K562 (cell line): Measurements from ENCODE around the gene ZNF544. TPM values are rescaled to one million over a fixed set of nuclear protein-coding genes. Genes with fewer than 3 reads are reported as not detected.

Source experiments
- CAMTA2 ChIP-seq: fragments of 250-450 bp; sonication (Bioruptor Pico); conservative IDR thresholded peaks from 2 replicates; pipeline ENCODE4 v1.5.1; 2022
- COPS2 ChIP-seq: fragments of 450-650 bp; conservative IDR thresholded peaks from 2 replicates; pipeline ENCODE4 v1.6.1; 2016; ENCODE audit warnings: mild to moderate bottlenecking, moderate library complexity
- ELF4 ChIP-seq: fragments of 450-650 bp; formaldehyde crosslinking; IDR thresholded peaks from 2 replicates; pipeline ENCODE4 v1.4.0; 2022; ENCODE audit warnings: missing genetic modification characterization
- ETV6 ChIP-seq, 3 experiments: fragments of 150-350 bp in 1 of 3; sonication (generic) in 1 of 3; formaldehyde crosslinking in 1 of 3; IDR thresholded peaks; 2 replicates each; pipeline versions ENCODE4 v1.6.1 to v1.8.0; 2014 to 2022; ENCODE audit warnings: borderline replicate concordance in 2 of 3, low read depth in 2 of 3, antibody characterized with exemption in 1 of 3, low read length in 1 of 3, mild to moderate bottlenecking in 1 of 3, missing genetic modification reagents in 1 of 3
- GATAD2A ChIP-seq: fragments of 450-650 bp; IDR thresholded peaks from 2 replicates; pipeline ENCODE4 v1.6.1; 2017
- GTF2F1 ChIP-seq: IDR thresholded peaks from 2 replicates; pipeline ENCODE4 v1.6.1; 2011; ENCODE audit warnings: low read depth, low read length, improper control_type of control experiment
- HMGN3 ChIP-seq: IDR thresholded peaks from 2 replicates; pipeline ENCODE4 v1.6.1; 2011; ENCODE audit warnings: borderline replicate concordance, low read depth, mild to moderate bottlenecking, mixed read lengths, low read length; ENCODE audit not compliant: insufficient read length; ENCODE audit errors: extremely low read depth
- MBD2 ChIP-seq: sonication (generic); IDR thresholded peaks from 2 replicates; pipeline ENCODE4 v1.6.1; 2016; ENCODE audit warnings: low read depth, borderline replicate concordance
- MYNN ChIP-seq, 2 experiments: sonication (generic); formaldehyde crosslinking in 1 of 2; IDR thresholded peaks; 2 replicates each; pipeline versions ENCODE4 v1.5.0 to v1.6.1; 2016 to 2020; ENCODE audit warnings: antibody characterized with exemption in 1 of 2, missing genetic modification reagents in 1 of 2
- PHF8 ChIP-seq: fragments of 200-600 bp; sonication (generic); IDR thresholded peaks from 2 replicates; pipeline ENCODE4 v1.6.1; 2012; ENCODE audit warnings: mixed run types, mild to moderate bottlenecking, inconsistent platforms, low read length, moderate library complexity, borderline replicate concordance
- STAT5A ChIP-seq: IDR thresholded peaks from 2 replicates; pipeline ENCODE4 v1.6.1; 2012; ENCODE audit warnings: low read length, inconsistent platforms, borderline replicate concordance
- TEAD1 ChIP-seq, 2 experiments: fragments of 450-650 bp in 1 of 2; sonication (generic) in 1 of 2; formaldehyde crosslinking; IDR thresholded peaks; 2 replicates each; pipeline versions ENCODE4 v1.4.0 to v1.8.0; 2020 to 2022; ENCODE audit warnings: mild to moderate bottlenecking in 2 of 2, missing genetic modification reagents in 1 of 2
- TGIF2 ChIP-seq: sonication (generic); formaldehyde crosslinking; IDR thresholded peaks from 2 replicates; pipeline ENCODE4 v1.8.1; 2022; ENCODE audit warnings: mild to moderate bottlenecking, missing genetic modification reagents, moderate library complexity
- TRIM24 ChIP-seq, 2 experiments: fragments of 450-650 bp; IDR thresholded peaks; 2 replicates each; pipeline ENCODE4 v1.6.1; 2016
- ZFP36 ChIP-seq: fragments of 150-350 bp; IDR thresholded peaks from 2 replicates; pipeline ENCODE4 v1.6.1; 2018; ENCODE audit warnings: low read length, low read depth; ENCODE audit not compliant: partially characterized antibody
- ZNF134 ChIP-seq: fragments of 250-450 bp; sonication (Bioruptor Pico); conservative IDR thresholded peaks from 2 replicates; pipeline ENCODE4 v1.4.0; 2020
- ZNF239 ChIP-seq: fragments of 250-450 bp; sonication (Bioruptor Pico); IDR thresholded peaks from 2 replicates; pipeline ENCODE4 v1.4.0; 2020; ENCODE audit warnings: mild to moderate bottlenecking
- ZNF282 ChIP-seq: sonication (generic); formaldehyde crosslinking; IDR thresholded peaks from 2 replicates; pipeline ENCODE4 v1.8.1; 2023; ENCODE audit warnings: missing genetic modification reagents
- ZNF347 ChIP-seq: fragments of 450-650 bp; formaldehyde crosslinking; IDR thresholded peaks from 2 replicates; pipeline ENCODE4 v1.4.0; 2020; ENCODE audit warnings: low read depth, mild to moderate bottlenecking, moderate library complexity
- ZZZ3 ChIP-seq: fragments of 450-650 bp; IDR thresholded peaks from 2 replicates; pipeline ENCODE4 v1.6.1; 2016; ENCODE audit warnings: antibody characterized with exemption, mild to moderate bottlenecking, moderate library complexity
- polyA plus RNA-seq, 8 experiments: library from polyadenylated mRNA; depleted of rRNA in 4 of 8; stranded (reverse) in 5 of 8; unstranded in 3 of 8; fragments of >200 nt; fragmentation: Nextera tagmentation in 2 of 8; fragmentation: Illumina TruSeq in 1 of 8; extraction: Ambion mirVana in 2 of 8; extraction: Trizol in 1 of 8; gene quantifications; 2 replicates each; pipeline versions ENCODE4 v1.2.1 to v1.2.3, GENCODE V29; 2011 to 2014; ENCODE audit warnings: inconsistent platforms in 1 of 8, missing spikeins in 1 of 8
- total RNA-seq, 7 experiments: library from RNA; depleted of rRNA in 6 of 7; stranded (reverse); fragments of >200 nt in 6 of 7; fragmentation: Illumina TruSeq in 2 of 7; extraction: Trizol in 2 of 7; gene quantifications; 2 replicates each; pipeline versions ENCODE4 v1.2.1 to v1.2.3, GENCODE V29; 2011 to 2021; ENCODE audit warnings: low replicate concordance in 1 of 7
- TF ChIP-seq, protein P1 (sequence below): sonication (generic); formaldehyde crosslinking; IDR thresholded peaks from 2 replicates; pipeline ENCODE4 v1.8.0; 2022; ENCODE audit warnings: mild to moderate bottlenecking, missing genetic modification reagents
- TF ChIP-seq, protein P2 (sequence below): fragments of 250-450 bp; sonication (Bioruptor Pico); IDR thresholded peaks from 2 replicates; pipeline ENCODE4 v1.8.0; 2021; ENCODE audit warnings: moderate library complexity, mild to moderate bottlenecking, inconsistent platforms
- TF ChIP-seq, protein P3 (sequence below): sonication (generic); formaldehyde crosslinking; IDR thresholded peaks from 2 replicates; pipeline ENCODE4 v1.8.0; 2022; ENCODE audit warnings: missing genetic modification reagents, mild to moderate bottlenecking, borderline replicate concordance
- TF ChIP-seq, protein P4 (sequence below): fragments of 450-650 bp; IDR thresholded peaks from 2 replicates; pipeline ENCODE4 v1.6.1; 2017; ENCODE audit warnings: antibody characterized with exemption

The ZNF544 gene
- total and polyA plus RNA-seq, 9 of the 15 experiments (the other 6 are each of a cell fraction or from before 2014, with no cell fraction given) = 23.6 to 59.0 (median 41.4) TPM

DNA sequence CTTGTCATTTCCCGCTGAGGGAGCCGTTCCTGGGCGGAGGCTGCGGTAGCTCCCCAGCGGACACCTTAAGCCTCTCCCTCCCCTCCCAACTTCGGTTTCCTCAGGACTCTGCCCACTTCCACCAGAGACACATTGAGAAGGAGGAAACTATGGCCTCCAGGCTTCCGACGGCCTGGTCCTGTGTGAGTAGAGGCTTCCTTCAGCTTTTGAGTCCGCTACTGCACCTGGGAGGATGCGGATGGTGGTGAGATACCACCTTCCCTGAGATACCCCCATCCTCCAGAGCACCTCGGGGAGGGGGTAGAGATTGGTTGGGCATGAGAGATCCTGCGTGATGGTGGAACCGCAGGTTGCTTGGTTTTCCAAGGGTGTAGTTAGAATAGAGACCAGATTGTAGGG, 44.9 kb upstream of the ZNF544 start (continued):
- no peak for TF ChIP-seq ZZZ3
- TF ChIP-seq, protein P1, sequence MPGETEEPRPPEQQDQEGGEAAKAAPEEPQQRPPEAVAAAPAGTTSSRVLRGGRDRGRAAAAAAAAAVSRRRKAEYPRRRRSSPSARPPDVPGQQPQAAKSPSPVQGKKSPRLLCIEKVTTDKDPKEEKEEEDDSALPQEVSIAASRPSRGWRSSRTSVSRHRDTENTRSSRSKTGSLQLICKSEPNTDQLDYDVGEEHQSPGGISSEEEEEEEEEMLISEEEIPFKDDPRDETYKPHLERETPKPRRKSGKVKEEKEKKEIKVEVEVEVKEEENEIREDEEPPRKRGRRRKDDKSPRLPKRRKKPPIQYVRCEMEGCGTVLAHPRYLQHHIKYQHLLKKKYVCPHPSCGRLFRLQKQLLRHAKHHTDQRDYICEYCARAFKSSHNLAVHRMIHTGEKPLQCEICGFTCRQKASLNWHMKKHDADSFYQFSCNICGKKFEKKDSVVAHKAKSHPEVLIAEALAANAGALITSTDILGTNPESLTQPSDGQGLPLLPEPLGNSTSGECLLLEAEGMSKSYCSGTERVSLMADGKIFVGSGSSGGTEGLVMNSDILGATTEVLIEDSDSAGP (CRISPR knock-in tag) = 0 out of 2 replicates have a peak, but pooled peaks have one; percentile 10
- TF ChIP-seq MBD2 = no peak
- TF ChIP-seq HMGN3 = no peak
- TF ChIP-seq COPS2 = no peak
- no peak for TF ChIP-seq ZNF347
- TF ChIP-seq ETV6 (IDR thresholded peaks at IDR 0.05; ENCODE audit: borderline replicate concordance in 1 of 2, low read depth in 2 of 2, low read length in 1 of 2) = 0 out of 4 replicates have a peak, but pooled peaks of 1 of the 2 experiments have one; percentile 2
- peak; percentile 42; the same call in 1 of the 2 replicates for TF ChIP-seq ETV6 (CRISPR knock-in tag; IDR thresholded peaks at IDR 0.05; ENCODE audit: borderline replicate concordance)
- TF ChIP-seq ZNF239 (CRISPR knock-in tag) = no peak
- no peak for TF ChIP-seq MYNN (IDR thresholded peaks at IDR 0.05)
- TF ChIP-seq MYNN (CRISPR knock-in tag; IDR thresholded peaks at IDR 0.05) = 0 out of 2 replicates have a peak, but pooled peaks have one; percentile 8
- no peak for TF ChIP-seq GTF2F1
- no peak for TF ChIP-seq PHF8
- TF ChIP-seq, protein P2, sequence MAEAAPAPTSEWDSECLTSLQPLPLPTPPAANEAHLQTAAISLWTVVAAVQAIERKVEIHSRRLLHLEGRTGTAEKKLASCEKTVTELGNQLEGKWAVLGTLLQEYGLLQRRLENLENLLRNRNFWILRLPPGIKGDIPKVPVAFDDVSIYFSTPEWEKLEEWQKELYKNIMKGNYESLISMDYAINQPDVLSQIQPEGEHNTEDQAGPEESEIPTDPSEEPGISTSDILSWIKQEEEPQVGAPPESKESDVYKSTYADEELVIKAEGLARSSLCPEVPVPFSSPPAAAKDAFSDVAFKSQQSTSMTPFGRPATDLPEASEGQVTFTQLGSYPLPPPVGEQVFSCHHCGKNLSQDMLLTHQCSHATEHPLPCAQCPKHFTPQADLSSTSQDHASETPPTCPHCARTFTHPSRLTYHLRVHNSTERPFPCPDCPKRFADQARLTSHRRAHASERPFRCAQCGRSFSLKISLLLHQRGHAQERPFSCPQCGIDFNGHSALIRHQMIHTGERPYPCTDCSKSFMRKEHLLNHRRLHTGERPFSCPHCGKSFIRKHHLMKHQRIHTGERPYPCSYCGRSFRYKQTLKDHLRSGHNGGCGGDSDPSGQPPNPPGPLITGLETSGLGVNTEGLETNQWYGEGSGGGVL = no peak
- TF ChIP-seq ZFP36 = no peak
- TF ChIP-seq ZNF134 (CRISPR knock-in tag) = no peak
- no peak for TF ChIP-seq TGIF2
- TF ChIP-seq, protein P3, sequence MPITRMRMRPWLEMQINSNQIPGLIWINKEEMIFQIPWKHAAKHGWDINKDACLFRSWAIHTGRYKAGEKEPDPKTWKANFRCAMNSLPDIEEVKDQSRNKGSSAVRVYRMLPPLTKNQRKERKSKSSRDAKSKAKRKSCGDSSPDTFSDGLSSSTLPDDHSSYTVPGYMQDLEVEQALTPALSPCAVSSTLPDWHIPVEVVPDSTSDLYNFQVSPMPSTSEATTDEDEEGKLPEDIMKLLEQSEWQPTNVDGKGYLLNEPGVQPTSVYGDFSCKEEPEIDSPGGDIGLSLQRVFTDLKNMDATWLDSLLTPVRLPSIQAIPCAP (CRISPR knock-in tag) = no peak
- no peak for TF ChIP-seq STAT5A
- 0 out of 2 replicates have a peak, but pooled peaks have one; percentile 11 for TF ChIP-seq GATAD2A
- 0 out of 2 replicates have a peak, but pooled peaks have one; percentile 61 for TF ChIP-seq ZNF282 (CRISPR knock-in tag)
- no peak for TF ChIP-seq TEAD1 (CRISPR knock-in tag; IDR thresholded peaks at IDR 0.05)
- 0 out of 4 replicates have a peak, but pooled peaks of 1 of the 2 experiments have one; percentile 30 for TF ChIP-seq TRIM24 (IDR thresholded peaks at IDR 0.05)
- no peak for TF ChIP-seq CAMTA2 (CRISPR knock-in tag)
- no peak for TF ChIP-seq ELF4 (CRISPR knock-in tag)
- TF ChIP-seq, protein P4, sequence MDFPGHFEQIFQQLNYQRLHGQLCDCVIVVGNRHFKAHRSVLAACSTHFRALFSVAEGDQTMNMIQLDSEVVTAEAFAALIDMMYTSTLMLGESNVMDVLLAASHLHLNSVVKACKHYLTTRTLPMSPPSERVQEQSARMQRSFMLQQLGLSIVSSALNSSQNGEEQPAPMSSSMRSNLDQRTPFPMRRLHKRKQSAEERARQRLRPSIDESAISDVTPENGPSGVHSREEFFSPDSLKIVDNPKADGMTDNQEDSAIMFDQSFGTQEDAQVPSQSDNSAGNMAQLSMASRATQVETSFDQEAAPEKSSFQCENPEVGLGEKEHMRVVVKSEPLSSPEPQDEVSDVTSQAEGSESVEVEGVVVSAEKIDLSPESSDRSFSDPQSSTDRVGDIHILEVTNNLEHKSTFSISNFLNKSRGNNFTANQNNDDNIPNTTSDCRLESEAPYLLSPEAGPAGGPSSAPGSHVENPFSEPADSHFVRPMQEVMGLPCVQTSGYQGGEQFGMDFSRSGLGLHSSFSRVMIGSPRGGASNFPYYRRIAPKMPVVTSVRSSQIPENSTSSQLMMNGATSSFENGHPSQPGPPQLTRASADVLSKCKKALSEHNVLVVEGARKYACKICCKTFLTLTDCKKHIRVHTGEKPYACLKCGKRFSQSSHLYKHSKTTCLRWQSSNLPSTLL = no peak
